WI38 (cell line): Measurements from ENCODE around the gene TAS1R2.
"Not testable (repeated sequence)": the region's sequence is repeated elsewhere in the genome, so short reads cannot be mapped to it uniquely, and the experiment has no call there.

Experiments
- H3K4me3 ChIP-seq: 2 replicates; pipeline ENCODE4 v1.5.1; 2011; ENCODE audit warnings: low read depth, mild to moderate bottlenecking, control low read depth, low read length
- TF ChIP-seq, protein P1 (sequence below): IDR thresholded peaks from 2 replicates; pipeline ENCODE4 v1.5.1; 2012; ENCODE audit warnings: low read depth, mild to moderate bottlenecking, control low read depth, low read length

Gene TAS1R2

GRCh38 chr1:18901147-18901951 lies 41.9 kb upstream of the TAS1R2 start:
- TF ChIP-seq, protein P1, sequence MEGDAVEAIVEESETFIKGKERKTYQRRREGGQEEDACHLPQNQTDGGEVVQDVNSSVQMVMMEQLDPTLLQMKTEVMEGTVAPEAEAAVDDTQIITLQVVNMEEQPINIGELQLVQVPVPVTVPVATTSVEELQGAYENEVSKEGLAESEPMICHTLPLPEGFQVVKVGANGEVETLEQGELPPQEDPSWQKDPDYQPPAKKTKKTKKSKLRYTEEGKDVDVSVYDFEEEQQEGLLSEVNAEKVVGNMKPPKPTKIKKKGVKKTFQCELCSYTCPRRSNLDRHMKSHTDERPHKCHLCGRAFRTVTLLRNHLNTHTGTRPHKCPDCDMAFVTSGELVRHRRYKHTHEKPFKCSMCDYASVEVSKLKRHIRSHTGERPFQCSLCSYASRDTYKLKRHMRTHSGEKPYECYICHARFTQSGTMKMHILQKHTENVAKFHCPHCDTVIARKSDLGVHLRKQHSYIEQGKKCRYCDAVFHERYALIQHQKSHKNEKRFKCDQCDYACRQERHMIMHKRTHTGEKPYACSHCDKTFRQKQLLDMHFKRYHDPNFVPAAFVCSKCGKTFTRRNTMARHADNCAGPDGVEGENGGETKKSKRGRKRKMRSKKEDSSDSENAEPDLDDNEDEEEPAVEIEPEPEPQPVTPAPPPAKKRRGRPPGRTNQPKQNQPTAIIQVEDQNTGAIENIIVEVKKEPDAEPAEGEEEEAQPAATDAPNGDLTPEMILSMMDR = no peak
- peak overlapping the region; percentile 81 for H3K4me3 ChIP-seq

DNA sequence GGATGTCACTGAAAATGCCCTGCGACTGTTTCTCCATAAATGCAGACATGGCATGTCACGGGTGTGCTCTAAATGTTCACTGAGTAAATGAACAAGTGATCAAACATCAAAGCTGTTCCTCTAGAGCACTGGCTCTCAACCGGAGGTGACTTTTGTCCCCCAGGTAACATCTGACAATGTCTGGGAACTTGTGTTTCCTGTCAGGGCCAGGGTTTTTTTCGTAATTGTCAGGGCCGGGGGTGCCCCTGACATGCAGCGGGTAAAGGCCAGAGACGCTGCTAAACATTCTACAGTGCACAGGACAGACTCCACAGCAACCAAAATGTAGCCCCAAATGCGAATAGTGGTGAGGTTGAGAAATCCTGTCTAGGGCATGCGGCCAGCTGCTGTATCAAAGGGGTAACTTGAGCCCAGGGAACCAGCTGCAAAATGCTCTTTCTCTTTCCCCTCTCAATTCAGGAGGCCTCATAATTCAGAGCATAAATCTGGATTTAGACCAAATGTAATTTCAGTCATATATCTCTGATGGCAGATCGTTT lies 40.9 kb upstream of the TAS1R2 start:
- TF ChIP-seq, protein P1 = no peak
- no peak overlapping the region for H3K4me3 ChIP-seq

GRCh38 chr1:18899363-18900049 lies 40.0 kb upstream of the TAS1R2 start:
- TF ChIP-seq, protein P1 = no peak

GRCh38 chr1:18898567-18898966 lies 39.1 kb upstream of the TAS1R2 start:
- TF ChIP-seq, protein P1 = no peak
- no peak overlapping the region for H3K4me3 ChIP-seq

More at GRCh38 chr1:18899363-18900049, 40.0 kb upstream of the TAS1R2 start:
- H3K4me3 ChIP-seq = no peak overlapping the region

GRCh38 chr1:18895317-18895716 lies 35.9 kb upstream of the TAS1R2 start:
- TF ChIP-seq, protein P1 = no peak

GRCh38 chr1:18893120-18893519 lies 33.7 kb upstream of the TAS1R2 start:
- TF ChIP-seq, protein P1 = no peak
- H3K4me3 ChIP-seq = no peak overlapping the region

More at GRCh38 chr1:18895317-18895716, 35.9 kb upstream of the TAS1R2 start:
- H3K4me3 ChIP-seq = no peak overlapping the region

DNA sequence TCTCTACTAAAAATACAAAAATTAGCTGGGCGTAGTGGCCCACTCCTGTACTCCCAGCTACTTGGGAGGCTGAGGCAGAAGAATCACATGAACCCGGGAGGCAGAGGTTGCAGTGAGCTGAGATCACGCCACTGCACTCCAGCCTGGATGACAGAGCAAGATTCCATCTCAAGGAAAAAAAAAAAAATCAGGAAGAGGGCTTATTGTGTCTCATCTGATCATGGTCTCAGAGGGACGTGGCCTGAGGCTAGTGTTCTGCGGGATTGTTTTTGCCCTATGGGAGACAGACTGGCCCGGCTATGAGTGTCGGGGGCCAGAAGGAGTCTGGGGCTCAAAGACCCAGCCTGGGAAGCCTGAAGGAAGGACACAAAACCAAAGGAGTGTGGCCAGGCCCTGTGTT lies 32.4 kb upstream of the TAS1R2 start:
- H3K4me3 ChIP-seq = not testable (repeated sequence)
